ENCODE data around the gene SH2D4B.

SH2D4B gene

DNA sequence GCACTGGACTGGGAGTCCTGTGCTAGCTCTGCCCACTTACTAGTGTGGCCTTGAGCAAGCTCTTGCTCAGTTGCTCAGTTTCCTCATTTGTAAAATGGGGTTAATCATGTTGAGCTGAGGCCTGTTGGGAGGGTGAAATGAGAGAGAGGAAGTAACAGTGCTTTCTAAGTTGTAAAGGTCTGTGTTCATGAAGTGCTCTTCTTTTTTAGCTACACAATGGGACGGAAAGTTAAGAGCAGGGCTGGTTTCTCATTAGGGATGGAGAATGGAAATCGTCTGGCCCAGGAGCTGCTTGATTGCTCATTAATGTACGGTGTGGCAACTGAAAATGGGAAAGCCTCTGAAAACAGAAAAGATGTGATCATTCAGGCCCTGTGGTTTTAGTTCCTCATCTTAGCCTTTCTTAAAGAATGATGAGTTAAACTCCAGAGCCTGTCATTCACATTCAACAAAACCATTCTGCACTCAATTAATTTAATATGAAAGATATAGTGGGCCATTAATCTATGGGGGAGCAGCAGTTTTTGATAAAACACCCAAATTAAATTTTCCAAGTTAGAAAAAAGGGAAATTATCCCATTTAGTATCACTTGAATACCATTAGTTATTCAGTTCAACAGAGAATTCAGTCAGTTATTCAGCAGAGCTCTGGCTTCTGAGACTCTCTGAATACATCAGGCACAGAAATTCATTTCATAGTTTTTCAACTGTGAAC is 60.5 kb downstream of the SH2D4B start:
- DNase-seq = no peak

DNA sequence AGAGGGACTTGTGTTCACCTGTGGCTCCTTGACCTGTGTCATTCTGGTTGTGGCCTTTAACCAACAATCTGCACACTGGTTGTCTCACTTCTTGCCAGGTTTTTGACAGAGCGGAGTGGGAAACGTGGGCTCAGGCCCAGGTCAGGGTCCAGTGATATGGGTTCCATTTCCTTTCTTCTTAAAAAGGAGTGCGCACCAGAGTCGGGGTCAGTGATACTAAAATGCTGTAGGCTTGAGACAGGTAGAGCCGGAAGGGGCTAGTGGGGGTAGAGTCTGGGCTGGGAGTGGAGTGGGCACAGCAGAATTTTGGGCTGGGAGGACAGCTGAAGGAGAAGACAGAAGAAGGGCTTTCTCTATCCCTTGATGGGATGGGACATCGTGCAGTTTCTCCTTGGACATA is 61.2 kb downstream of the SH2D4B start:
- no peak for DNase-seq

DNA sequence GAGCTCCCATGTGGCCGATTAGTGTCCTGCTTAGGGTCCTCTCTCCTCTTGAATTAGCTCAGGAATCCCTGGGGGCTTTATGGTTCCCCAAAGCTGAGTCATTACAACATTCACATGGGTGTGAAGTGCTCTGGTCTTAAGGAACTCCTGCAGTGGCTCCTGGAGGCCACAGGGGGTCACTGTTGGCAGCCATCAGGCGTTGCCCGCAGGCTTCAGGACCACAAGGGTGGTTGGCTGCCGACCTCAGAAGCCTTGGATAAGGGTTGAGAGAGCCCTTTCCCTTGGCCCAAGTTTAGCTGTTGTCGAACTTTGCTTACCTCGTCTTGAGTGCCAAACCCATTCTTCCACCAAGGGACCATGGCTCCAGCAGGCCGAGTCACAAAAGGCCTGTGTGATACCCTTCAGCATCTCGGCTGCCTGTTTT is 61.7 kb downstream of the SH2D4B start:
- DNase-seq = peak; percentile 29

DNA sequence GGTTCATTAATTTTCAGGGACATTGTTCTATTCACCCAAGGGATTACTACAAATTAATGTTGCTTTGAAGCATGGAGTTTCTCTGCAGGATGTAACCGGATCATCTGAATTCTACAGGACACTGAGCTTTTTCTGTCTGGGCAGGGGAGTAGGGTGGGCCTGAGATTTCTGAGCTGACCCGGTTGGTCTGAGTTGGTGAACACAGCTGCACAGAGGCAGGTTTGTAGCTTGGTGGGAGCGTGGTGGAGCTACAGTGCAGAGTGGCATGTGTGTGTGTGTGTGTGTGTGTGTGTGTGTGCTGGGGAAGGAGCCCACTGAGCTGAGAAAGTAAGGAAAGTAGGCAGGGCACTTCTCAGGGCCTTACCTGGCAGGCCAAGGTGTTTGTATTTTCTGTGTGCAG is 62.6 kb downstream of the SH2D4B start:
- no peak for DNase-seq

DNA sequence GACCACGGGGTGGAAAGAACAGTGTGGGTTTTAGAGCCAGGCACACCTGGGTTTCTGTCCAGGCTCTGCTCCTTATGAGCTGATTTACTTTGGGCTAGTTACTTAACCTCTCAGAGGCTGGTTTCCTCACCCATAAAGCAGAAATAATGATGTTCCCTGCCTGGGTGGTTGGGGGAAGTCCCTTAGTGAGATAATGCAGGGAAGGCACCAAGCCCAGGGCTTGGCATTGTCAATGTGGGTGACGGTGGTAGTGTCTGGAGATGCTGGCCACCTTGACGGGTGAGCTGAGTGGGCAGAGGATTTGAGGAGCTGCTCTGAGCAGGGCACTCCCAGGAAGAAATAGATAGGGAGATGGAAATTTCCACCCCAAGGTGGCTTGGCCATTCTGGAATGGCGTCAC is 65.2 kb downstream of the SH2D4B start:
- DNase-seq = no peak

DNA sequence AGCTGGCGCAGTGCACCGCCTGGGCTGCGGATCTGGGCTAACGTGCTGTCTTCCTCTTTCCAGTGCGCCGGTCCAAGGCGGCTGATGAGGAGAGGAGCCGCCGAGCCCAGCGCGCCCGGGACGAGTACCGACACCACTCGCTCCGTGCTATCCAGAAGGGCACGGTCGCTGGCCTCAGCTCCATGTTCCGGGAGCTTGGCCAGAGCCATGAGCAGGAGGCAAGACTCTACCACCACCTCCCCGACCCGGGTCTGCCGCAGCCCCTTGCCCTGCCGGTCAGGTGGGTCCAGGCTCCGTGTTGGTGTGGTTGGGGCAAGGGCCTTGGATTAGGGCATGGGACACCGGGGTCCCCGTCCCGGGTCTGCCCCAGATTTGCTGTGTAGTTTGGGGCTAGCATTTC is 65.8 kb downstream of the SH2D4B start:
- DNase-seq = no peak

DNA sequence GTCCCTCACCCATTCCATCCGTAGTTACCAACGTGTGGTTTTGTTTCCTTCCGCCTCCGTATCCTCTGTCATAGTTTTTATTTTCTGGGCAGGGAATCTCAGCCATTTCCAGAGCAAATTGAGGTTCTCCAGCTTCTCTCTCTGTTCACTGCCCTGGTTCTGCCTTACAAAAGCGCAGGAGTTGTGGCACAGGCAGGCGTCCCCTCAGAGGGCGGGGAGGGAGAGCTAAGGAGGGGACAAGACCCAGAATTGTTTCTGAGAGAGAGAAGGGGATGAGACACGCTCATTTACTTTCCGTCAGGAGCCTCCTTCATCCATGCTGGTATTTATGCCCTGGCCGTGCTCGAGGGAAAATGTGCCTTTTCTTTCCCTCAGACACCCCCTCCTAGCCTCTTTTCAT is 71.0 kb downstream of the SH2D4B start:
- DNase-seq = no peak

DNA sequence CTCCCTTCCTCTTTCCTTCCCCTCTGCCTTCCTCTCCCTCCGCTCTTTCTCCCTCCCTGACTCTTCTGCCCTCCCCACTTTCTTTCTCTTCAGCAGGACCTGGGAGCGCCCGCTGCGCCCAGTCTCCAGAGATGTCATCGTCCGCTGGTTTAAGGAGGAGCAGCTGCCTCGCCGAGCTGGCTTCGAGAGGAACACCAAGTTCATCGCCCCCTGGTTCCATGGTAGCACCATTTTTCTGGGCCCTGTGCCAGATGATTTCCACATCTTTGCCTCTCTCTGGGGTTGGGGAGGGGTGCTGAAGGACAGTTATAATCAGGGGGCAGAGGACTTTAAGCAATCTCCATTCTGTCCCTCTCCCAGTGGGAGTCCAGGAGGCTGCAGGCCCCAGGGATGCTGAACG is 71.6 kb downstream of the SH2D4B start:
- DNase-seq = no peak

DNA sequence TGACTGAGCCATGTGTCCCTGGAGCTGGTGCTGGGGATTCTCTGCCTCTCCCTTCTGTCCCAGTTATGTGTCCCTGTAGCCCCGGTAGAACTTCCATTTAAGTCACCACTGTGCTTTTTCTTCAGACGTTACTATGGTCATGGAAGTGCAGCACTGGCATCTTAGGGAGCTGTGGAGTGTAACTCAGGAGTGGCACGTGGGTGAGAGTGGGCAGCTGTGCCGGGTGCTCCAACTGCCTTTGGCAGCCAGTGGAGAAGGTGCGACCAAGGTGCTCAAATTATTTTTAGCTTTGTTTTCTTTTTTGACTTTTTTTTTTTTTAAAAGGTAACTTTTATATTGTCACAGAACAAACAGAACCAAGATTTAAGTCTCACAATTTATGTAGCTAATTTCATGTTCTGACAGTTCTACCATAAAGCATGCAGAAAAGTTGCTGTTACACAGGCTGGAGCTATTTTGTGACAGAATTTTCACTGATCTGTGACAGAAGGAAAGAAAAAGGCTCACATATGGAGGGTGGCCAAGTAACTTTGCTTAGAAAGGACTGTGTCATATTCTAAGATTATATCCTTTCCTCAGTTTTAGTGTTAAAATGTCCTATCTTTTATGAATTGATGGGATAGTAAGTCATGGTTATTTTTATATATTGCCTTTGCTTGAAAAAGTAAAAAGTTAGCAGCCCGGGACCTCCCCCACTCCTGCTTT is 73.9 kb downstream of the SH2D4B start:
- DNase-seq = no peak

DNA sequence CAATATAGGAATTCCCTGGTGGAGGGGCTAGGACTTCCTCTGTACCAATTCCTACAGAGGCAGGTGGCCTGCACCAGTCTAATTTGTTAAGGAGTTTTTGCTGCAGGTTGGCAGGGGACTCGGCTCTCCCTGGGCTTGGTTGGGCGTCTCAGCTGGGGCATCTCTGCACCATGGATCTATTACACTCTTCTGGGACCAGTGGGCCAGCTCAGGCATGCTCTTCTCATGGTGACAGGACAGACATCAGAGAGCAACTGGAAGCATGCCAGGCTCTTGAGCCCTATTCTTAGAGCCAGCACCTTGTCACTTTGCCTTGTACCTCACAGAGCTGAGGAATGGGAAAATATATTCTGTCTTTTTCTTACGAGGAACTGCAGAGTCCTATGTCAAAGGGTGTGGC is 74.6 kb downstream of the SH2D4B start:
- no peak for DNase-seq

DNA sequence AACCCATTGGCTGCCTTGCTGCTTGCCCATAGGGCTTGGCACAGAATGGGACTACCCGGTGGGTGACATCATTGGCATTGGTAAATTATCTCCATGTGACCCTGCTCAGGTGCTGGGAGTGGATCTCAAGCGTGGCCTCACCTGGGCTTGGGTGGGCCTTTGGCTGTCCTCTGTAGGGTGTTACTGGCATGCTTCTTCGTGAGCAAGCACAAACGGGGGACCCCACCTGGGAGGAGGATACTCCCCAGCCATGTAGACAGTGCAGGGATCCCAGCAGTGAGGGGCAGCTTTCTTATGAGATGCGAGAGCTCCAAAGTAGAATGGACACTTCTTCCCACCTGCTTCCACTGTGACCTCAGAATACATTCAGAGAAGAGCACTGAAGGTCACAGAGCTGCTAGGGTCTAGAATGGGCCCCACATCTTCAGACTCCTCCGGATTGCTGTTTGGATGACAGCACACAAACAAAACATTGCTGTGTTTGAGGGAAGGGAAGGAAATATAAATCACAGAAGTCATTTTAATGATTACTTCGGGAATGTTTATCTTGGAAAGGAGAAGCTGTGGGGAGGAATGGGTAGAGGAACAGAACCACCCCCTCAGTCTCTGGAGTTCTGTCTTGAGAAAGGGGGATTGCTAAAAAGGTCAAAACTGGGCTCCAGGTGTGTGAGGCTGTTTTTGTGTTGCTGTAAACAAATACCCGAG is 75.9 kb downstream of the SH2D4B start:
- DNase-seq = no peak

DNA sequence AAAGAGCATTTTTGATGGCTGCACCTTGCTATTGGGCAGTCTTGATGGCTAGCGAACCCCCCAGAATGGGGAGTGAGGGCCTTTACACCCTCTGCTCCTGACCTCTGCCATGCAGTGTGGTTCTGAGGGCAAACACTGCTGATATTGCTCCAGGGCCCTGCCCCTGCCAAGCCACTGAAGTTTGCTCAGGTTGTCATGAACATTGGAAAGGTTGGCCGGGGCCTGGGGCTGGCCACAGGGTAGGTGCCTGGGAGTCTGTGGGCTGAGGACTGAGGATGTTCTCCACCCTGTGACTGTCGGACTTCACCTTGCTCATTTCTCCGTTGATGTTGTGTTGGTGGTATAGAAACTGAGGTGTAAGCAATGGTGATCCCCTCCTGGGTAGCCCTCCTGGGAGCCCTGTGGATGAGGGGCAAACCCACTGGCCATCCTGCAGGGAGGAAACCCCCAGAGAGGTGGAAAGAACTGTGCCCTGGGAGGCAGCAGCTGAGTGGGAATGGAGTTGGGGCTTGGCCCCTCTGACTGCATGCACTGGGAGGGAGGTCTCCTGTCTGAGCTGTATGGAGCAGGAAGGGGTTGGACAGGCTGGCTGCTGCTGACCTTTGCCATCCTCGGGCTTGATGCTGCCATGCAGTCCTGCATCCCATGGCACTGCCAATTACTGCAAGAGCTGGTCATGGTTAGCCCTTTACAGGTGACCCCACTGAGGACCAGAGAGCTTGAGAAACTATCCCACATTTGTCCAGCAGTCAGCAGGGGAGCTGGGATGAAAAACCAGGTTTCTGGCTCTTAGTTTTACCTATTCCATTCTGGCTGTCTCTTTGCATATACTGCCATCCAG is 77.1 kb downstream of the SH2D4B start:
- no peak for DNase-seq

DNA sequence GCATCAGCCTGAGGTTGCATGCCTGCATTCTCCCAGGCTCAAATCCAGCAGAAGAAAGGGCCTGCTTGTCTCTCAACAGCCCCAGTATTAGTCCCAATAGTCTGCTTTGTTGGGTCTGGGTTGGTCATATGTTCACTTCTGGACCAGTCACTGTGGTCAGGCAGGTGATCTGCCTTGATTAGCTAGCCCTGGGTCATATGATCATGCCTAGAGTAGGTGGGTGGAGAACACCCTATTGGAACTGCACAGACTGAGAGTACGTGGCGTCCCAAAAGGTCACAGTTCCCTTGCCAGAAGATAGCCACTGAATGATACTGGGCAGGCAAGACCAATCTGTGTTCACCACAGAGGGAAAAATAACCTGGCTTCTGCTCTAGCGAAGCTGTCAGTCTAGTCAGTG is 80.1 kb downstream of the SH2D4B start:
- no peak for DNase-seq

DNA sequence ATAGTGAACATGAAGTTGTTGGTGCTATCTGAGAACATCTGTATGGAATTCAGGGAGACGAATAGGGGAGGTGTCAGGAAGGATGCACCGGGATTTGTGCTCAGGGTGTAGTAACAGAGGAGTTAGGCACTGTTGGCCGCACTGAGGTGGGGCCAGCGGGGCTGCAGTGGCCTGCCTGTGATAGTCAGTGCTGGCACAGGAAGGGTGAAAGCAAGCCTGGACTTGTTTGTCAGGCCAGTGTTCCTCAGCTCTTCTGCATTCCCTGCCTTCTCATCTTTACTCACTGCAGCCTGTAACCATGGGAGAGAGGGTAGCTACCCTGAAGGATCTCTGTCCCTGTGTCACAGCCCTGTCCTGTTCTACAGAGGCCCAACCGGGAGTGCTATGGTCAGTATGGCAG is 81.3 kb downstream of the SH2D4B start:
- DNase-seq = no peak

DNA sequence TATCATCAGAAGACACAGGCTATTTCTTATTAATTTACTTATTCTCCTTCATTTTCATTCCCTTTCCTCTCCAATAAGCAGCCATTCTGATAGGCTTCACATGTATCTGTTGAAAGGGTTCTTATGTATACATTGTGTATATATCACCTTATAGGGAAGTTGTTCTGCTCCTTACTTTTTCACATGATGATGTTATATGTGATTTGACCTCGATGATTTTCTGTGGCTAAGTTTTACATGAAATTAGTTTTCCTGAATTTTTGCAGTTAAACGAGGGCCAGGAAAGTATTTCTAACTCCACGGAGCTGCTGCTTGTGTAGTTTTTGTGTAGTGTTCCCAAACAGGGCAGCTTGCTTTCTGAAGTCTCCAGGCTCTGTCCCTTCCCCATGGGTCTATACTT is 84.5 kb downstream of the SH2D4B start:
- DNase-seq = no peak

DNA sequence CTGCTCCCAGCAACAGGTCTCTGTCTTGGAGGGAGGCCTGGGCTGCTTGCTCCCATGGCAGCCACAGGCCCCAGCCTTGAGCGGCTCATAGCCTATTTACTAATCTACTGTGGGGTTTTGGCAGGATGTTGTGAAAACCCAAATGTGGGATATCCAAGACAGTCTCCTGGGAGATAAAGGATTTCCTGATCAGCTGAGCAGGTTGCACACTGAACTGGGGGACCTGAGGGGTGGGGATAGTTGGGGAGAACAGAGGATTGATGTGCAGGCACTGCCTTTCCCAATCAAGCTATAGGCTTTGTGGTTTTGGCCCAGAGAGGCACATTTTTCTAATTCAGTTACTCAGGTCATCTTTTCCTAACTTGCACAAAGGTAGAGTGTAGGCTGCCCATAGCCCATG is 92.6 kb downstream of the SH2D4B start:
- DNase-seq = no peak

DNA sequence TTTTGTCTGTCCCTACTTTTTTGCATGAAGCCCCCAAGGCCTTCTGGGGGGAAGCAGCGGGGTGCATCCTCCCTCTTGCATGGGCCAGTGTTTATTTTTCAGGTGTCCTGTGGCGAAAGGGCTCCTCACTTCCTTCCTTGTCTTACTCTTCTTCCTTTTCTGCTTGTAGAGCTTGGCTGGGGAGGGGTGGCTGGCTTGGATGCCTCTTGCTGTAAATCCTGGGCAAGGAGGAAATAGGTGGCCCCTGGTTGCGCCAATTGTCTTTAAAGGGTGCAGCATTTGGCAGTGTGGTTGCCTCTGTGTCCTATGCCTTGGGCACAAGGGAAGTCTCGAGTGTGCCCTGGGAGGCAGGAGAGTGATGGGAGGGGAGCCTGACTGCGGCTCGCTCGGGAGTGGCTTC is 95.0 kb downstream of the SH2D4B start:
- DNase-seq = no peak

DNA sequence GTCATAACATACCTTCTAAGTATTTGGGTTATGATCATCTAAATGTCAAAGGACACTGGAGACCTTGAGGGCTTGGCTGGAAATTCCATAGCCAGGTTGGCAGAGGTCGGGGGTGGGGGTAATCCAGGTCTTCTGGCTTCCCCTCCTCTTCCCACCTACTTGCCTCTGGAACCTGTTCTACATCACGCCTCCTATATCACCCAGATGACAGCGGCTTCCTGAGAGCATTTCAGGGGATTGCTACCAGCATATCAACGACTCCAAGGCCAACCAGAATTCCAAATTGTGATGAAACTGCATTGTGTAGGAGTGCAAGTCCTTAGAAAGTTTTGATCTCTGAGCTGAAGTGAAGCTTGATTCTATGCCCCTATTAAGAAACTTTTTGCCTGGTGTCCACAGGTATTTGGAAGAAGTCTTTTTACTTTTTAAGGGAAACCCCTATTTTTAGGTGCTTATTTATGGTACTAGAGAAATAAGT is 95.7 kb downstream of the SH2D4B start:
- DNase-seq = no peak

DNA sequence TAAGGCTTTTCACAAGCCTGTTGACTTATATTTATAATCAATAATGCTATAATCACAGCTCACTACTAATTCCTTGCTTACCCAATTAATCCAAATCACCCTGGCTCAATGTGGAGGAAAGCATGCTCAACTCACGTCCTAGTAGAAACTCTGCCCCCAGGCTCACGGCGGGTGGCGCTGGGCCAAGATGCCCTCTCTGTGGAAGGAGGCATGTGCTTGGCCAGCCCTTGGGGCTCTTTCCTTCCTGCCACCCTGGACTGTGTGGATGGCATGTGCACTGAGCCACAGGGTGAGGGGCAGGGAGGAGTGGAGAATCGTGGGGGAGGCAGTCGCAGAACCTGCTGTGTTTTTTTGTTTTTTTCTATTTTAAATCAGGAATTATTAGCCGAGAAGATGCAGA is 96.2 kb downstream of the SH2D4B start:
- no peak for DNase-seq

DNA sequence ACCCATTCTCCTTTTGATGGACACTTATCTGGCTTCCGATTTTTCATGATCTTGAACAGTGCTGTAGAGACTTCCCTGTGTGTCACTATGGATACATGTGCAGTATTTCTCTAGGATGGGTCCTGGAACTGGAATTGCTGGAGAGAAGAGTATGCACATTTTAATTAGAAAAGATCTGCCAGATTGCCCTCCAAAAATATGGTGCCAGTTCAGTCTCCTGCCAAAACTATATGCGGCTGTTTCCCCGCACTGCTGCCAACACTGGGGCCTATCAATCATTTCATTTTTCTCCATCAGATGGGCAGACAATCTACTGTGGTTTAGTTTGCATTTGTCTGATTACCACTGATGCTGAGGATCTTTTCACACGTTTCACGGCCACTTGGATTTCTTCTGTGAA is 105.0 kb downstream of the SH2D4B start:
- no peak for DNase-seq

DNA sequence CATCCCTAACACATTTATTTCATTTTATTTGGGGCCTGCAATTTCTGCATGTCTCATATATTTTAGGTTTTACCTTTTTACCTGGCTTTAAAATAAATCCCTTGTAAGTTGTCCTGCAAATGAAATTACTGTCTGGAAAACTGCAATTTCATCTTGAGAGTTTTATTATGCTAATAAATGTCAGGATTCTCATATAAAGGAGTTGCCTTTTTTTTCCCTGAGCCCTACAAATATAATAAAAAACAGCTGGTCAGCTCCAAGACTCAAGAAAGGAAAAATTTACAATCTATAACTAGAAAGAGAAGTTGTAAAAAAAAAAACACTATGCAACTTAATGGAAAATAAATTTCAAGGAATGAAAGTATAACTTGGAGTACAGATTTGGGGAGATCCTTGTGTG is 108.7 kb downstream of the SH2D4B start:
- no peak for DNase-seq

DNA sequence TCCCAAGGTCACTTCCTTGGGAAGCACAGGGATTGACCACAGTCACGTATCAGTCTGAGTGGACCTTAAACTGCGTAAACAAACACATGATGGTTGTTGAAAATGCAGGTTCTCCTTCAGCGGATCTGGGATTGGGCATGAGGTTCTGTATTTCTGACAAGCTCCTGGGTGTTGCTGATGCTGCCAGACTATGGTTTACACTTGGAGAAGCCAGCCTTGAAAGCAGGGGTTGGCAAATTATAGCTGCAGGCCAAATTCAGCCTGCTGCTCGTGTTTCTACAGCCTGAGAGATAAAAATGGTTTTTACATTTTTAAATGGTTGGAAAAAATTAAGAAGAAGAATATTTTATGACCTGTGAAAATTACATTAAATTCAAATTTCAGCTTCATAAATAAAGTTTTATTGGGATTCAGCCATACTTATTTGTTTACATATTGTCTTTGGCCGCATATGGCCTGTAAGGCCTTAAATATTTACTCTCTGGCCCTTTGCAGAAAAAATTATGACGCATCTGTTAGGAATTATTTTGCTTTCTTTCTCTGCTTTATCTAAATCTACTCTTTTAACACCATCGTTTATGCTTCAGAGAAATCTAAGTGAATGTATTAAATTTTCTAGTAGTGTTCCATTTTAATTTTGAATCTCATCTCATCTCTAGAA is 109.6 kb downstream of the SH2D4B start:
- DNase-seq = no peak

DNA sequence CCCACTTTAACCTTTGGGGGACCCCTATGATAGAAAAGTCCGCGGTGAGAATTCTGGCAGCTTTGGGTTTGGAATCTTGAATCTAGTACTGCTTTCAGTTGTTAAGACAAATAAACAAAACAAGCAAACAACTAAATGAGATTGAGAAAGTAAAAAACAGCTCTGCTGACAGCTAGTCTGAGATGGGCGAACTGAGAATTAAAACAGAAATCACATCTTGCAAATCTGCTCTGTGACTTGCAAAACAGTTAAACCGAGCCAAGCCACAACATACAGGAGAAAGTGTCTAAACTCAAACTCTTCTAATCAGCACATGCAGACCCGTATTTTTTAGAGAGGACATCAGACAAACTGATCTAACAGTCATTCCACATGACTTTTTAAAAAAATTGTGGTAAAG is 110.4 kb downstream of the SH2D4B start:
- no peak for DNase-seq

Data from activated T-cell treated with anti-CD3 and anti-CD28 coated beads, Interleukin-2, amount 50 U/mL, for 1 hour (primary cell).